H1 (cell line): ENCODE results near the gene PPP1R14B. TPM values are rescaled to one million over a fixed set of nuclear protein-coding genes. Genes with fewer than 3 reads are reported as not detected.

Experiments used
- CHD2 ChIP-seq: IDR thresholded peaks from 2 replicates; pipeline ENCODE4 v1.6.1; 2012; ENCODE audit warnings: low read length, improper control_type of control experiment
- CHD7 ChIP-seq: fragments of 300-600 bp; sonication (generic); IDR thresholded peaks from 2 replicates; pipeline ENCODE4 v1.7.1; 2012; ENCODE audit warnings: low read length, moderate library complexity, mild to moderate bottlenecking, inconsistent platforms; ENCODE audit not compliant: insufficient replicate concordance
- CTBP2 ChIP-seq: IDR thresholded peaks from 2 replicates; pipeline ENCODE4 v1.7.0; 2011; ENCODE audit warnings: borderline replicate concordance, mild to moderate bottlenecking, moderate library complexity, mixed read lengths, low read length; ENCODE audit not compliant: insufficient read depth, insufficient read length
- GTF2F1 ChIP-seq: IDR thresholded peaks from 2 replicates; pipeline ENCODE4 v1.6.1; 2012; ENCODE audit warnings: low read depth, low read length, improper control_type of control experiment, borderline replicate concordance
- HDAC6 ChIP-seq: IDR thresholded peaks from one replicate; pipeline ENCODE4 v1.7.1; 2012; ENCODE audit warnings: low read depth, mild to moderate bottlenecking, inconsistent platforms, low read length, moderate library complexity
- KDM1A ChIP-seq: fragments of 200-600, 300-600 bp; sonication (generic); IDR thresholded peaks from 2 replicates; pipeline ENCODE4 v1.7.1; 2016; ENCODE audit warnings: mild to moderate bottlenecking, low read length, borderline replicate concordance
- MAX ChIP-seq: IDR thresholded peaks from 2 replicates; pipeline ENCODE4 v1.6.1; 2012; ENCODE audit warnings: inconsistent platforms
- SIN3A ChIP-seq, 2 experiments: IDR thresholded peaks in 1 of 2; conservative IDR thresholded peaks in 1 of 2; 2 replicates each; pipeline ENCODE4 v1.6.1; 2011 to 2012; ENCODE audit warnings: low read length in 2 of 2, improper control_type of control experiment in 1 of 2, low read depth in 1 of 2, mild to moderate bottlenecking in 1 of 2
- ZNF274 ChIP-seq: IDR thresholded peaks from 2 replicates; pipeline ENCODE4 v1.7.0; 2012; ENCODE audit warnings: low read length, borderline replicate concordance; ENCODE audit errors: extremely low read depth
- polyA plus RNA-seq, 7 experiments: library from polyadenylated mRNA; depleted of rRNA in 3 of 7; stranded (reverse) in 5 of 7; unstranded in 2 of 7; fragments of >200 nt in 5 of 7; fragments of 200-250 nt in 2 of 7; gene quantifications; 1 replicate in 5 of 7; 2 replicates in 1 of 7; 4 replicates in 1 of 7; pipeline versions ENCODE4 v1.2.1 to v1.2.3, GENCODE V29; 2011 to 2013; ENCODE audit warnings: missing spikeins in 2 of 7, mixed read lengths in 2 of 7
- total RNA-seq: library from RNA; stranded (reverse); fragmentation: NEBNext Ultra II Directional; extraction: Animal tissue kit (Norgen Biotek cat#: 25700); gene quantifications from 2 replicates; pipeline ENCODE4 v1.2.1, GENCODE V29; 2021
- TF ChIP-seq, protein P1 (sequence below): IDR thresholded peaks from 2 replicates; pipeline ENCODE4 v1.6.1; 2011; ENCODE audit warnings: low read length, improper control_type of control experiment

PPP1R14B gene
- total and polyA plus RNA-seq, 2 of the 8 experiments (the other 6 are each of a cell fraction or from before 2014, with no cell fraction given): 265 to 419 TPM

DNA sequence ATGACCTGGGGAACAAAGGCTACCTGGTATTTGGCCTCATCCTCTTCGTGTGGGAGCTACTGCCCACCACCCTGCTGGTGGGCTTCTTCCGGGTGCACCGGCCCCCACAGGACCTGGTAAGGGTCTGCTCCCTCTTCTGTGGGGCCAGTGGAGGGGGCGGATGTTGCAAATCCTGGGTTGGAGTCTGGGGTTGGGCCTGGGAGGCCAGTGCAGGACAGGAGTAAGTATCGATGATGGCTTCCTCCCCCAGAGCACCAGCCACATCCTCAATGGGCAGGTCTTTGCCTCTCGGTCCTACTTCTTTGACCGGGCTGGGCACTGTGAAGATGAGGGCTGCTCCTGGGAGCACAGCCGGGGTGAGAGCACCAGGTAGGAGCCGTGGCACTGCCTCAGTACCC lies 41.6 kb upstream of the PPP1R14B start (continued):
- TF ChIP-seq CHD7 (no peak), KDM1A (no peak), CTBP2 (no peak), MAX (no peak), HDAC6 (no peak), SIN3A (conservative IDR thresholded peaks at IDR 0.05 in 1 of 2, IDR thresholded peaks at IDR 0.05 in 1 of 2; ENCODE audit: low read depth in 1 of 2, low read length in 2 of 2) (no peak), GTF2F1 (no peak), CHD2 (no peak), ZNF274 (no peak)
- TF ChIP-seq, protein P1, sequence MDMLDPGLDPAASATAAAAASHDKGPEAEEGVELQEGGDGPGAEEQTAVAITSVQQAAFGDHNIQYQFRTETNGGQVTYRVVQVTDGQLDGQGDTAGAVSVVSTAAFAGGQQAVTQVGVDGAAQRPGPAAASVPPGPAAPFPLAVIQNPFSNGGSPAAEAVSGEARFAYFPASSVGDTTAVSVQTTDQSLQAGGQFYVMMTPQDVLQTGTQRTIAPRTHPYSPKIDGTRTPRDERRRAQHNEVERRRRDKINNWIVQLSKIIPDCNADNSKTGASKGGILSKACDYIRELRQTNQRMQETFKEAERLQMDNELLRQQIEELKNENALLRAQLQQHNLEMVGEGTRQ: no peak
